HG03460 (cell line): ENCODE data around the gene AGAP3.
A peak's percentile ranks its signal among the peaks of the same experiment; 100 is the strongest.

ENCODE experiments used
- ATAC-seq: cut with Tn5 transposase; IDR thresholded peaks from one replicate; pipeline ENCODE4 v1.9.1; 2021; ENCODE audit not compliant: unreplicated experiment

The AGAP3 gene

DNA sequence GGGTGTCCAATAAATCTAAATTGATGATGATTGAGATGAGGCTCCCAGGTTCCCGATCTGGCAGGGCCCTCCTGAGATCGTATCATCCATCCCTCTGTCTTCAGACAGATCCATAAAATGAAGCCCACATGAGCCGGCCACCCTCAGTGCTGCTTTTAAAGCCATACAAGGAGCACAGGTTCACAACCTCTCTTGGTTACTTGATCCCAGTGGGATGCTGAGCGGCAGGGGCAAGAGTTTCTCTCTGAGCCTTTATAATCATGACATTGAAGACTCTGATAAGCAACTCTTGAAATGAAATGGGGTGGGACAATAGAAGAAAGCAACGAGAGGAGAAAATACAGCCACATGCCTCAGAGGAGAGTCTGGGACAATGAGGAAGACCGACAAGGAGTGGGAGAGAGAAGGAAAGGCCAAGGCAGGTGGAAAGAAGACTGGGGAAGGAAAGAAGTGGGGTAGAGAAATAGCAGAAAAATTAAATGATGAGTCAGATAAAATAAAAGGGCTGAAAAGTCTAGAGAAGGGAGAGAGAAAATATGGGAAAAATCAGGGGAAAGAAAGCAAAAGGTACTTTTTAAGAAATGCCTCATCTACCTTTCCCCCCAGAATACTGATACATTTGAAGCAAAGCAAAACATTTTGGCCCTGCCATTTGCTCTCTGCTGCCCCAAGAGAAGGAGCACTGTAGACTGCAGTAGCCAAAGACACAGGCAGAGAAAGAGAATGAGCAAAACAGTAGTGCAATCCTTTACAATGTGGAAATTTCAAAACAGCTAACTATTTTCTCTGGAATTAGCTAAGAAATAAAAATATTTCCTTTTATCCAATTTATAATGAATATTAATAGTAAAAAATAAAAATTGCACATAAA lies 66.6 kb downstream of the AGAP3 start:
- no peak for ATAC-seq

DNA sequence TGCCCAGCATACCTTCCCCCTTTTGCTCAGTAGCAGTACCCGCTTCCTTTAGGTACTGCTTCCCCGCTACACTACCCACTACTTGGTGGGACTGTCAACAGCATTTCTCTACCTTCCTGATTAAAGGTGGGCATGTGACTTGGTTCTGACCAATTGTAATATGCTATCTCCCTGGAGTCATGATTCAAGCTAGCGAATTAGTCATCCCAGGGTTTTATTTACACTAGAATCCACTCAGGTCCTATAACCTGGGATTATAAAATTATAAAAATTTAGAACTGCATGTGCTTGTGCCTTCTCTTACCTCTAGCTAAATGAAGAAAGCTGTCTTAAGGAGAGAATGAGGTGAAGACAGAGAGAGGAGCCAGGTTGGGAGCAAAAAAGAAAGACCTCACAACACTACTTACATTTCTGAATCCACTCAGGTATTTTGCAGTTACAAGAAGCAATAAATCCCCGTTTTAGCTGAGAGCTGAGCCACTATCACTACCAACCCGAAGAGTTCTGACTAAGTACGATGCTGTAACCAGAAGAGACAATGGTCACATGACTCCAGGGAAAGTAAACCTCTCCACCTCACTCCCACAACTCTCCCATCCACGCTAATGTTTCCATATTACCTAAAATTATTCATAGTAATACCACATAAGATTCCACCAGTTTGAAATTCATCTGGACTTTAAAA lies 71.5 kb downstream of the AGAP3 start:
- no peak for ATAC-seq

DNA sequence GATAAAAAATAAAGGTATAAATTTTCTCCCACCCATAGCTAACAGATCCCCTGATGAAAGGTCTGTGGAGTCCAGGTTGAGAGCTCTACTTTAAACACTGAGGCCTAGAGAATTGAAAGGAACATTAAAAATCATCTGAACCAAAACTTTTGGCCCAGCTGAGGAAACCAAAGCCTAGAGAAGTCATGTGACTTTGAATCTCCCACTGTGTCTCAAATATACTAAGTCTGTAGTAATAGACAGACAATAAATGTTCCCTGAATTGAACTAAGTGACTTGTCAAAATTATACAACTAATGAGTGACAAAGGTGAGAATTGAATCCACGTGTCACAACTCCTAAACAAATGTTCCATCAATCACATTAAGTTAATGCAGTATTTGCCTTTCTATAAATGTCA lies 75.5 kb downstream of the AGAP3 start:
- ATAC-seq, result no peak

DNA sequence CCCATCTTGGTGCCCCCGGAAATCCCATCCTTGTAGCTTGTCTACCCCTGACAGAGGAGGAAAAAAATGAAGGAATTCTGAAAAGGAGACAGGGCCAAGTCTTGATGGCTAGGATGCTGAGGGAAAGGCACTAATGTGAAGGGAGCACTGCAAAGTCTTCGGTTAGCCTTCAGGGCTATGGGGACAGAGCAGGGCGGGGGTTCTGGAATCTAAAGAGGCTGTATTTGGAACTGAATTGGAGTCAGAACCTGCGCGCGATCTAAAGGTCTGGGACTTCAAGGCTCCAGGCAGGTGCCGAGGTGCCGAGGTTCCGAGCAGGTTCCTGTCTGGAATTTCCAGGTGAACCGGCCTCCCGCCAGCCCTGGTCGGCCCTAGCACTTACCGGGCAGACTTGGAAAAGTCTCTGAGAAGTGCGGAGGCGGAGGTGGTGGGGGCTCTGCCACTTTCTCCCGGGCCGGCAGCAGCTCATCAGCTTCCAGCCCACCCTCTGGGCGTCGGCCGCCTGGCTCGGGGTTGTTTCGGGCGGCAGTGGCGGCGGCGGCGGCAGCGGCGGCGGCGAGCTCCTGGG lies 80.4 kb downstream of the AGAP3 start:
- ATAC-seq, result no peak

DNA sequence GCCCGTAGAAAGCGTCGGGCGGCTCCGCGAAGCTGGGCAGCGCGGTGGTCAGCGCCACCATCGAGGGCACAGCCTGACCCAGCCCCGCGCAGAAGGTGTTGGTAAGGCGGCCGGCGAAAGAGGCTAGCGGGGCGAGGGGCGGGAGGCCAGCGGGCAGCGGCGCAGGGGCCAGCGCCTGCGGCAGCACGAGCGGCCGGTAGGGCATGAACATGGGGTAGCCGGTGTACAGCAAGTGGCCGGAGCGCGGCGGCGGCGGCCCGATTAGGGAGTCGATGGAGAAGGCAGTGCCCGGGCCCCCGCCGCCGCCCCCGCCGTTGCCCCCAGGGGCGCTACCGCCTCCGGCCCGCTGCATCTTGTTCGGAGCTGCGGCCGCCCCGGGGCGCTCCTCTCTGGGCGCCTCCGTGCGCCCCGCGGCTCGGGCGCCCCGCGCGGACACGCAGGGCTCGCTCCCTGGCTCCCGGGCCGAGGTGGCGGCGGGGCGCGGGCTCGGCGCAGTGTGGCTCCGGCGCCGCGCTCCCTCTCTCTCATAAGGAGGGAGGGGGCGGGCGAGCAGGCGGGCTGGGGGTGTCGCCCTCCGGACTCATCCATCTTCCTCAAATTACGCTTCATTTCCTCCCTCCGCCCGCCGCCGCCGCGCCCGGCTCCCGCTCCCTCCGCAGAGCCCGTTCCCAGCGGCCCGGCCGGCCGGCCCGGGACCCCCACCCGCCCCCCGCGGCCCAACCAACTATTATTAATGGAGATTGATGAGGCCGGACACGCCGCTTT lies 81.1 kb downstream of the AGAP3 start, which contains the start of gene GBX1:
GBX1 (minus strand) TSS at position 498 of the 765 bp plus-strand sequence; CDS start at position 352, 146 bp downstream.
- ATAC-seq, result no peak

DNA sequence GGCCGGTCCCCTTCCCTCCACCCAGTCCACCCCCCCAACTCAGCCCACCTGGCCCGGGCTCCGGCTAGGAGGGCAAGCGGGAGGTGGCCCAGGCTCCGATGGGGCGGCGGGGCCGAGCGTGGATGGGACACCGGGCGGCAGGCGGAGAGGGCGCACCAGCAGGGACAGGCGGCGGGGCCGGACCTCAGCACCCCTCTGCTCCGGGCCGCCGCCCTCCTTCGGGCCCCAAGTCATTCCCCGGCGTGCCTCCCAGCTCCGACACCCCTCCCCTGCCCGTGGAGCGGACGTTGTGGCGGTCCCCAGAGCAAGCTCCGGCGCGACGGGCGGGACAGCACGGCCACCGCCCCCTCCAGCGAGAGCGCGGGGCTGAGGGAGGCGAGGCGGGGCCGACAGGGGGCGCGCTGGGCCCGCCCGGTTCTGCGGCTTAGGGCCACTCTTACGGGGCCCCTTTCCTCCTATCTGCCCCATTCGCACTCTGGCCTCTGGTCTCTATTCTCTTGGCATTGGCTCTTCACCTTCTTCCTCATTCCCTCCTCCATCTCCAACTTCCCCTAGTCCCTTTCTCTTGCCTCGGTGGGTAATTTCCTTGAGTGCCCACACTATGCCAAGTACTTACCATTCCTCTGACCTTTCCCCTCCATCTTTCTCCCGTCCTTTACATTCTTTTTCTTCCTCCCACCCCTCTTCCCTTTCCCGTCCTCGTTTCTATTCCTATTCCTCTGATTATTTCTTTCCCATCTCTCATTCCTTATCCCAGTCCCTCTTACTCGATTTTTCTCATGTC lies 81.9 kb downstream of the AGAP3 start:
- ATAC-seq, result peak; percentile 48

DNA sequence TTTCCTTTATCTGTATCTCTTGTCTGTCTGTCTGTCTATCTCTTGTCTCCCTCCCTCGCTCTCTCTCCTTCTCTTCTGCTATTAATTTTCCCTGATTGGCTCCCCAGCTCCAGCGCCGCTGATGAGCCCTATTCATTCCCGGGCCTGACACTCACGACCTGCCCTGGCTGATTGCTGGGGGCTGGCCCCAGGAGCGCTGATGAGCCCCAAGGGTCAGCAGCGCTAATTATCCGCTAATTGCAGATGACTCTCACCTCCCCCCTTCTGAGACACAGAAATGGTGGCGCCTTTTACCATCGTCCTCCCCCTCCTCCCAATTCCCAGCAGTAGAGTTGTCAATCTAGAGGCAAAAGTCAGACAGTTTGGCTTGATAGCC lies 82.5 kb downstream of the AGAP3 start:
- no peak for ATAC-seq

DNA sequence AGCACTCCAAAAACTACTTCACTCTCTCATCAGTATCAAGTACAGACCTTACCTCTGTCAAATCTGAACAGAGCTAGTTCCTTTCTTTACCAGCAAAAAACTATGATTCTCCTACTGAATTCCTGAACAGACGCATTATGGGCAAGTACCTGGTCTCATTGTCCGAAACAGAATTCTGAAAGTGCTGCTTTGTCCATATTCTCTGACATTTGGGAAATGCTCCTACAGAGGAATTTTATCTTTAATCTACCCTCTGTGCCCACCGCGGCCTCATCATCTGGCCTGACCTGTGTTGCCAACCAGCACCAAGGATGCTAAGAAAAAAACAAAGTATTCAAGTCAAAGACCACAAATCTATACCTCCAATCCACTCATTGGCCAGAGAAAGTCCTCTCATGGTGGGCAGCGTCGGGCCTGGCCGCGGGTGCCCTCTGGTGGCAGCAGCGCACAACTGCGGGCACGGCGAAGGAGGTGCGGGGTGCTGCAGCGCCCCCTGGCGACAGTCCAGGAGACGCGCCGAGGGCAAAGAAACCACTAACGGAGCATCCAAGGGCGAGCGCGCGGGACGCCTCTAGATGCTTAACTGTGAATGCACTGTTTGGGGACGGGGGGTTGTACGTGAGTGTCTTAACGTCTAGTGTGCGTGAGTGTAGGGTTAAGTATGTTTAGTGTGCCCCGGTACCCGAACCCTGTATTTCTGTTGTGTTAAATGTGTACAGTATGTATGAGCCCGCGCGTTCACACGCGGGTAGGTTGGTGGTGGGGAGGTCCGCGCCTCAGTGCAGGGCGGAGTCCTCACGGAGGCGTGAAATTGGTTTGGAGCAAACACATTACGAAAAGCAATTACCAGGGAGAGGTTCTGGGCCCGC lies 86.2 kb downstream of the AGAP3 start:
- no peak for ATAC-seq

DNA sequence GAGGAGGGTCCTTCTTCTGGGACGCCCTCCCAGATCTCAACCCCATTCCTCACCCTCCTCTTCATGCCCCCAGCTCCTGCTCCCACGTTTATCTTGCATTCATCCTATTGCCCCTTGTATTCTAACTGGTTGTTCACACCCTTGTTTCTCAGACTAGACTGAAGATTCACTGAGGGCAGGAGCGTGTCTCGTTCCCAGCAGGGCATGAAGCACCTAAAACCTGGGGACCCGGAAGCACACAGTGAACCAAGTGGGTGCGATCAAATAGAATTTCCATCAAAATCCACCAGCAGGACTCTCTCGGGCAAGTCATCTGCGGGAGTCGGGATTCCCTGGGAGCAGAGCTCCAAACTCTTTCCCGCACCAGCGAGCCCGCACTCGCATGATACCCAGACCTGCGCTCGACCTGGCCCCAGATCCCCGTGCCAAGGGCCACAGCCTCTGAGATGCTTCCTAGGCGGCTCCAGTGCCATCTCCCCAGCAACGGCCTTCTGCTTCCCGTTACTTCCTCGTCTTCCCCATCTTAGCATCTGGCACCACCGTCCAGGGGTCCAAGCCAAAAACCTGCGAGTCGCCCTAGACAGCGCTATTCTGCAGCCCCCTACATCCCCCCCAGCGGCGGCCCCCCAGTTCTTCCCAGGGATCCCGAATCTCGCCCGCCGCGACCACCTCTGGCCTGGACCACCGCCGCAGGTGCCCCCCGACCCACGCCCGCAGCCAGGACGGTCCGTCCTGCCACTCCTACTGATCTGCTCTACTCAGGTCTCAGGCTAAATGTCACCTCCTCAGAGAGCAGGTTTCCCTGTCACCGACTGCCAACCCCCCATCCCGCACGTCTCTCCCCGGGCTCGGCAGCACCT lies 87.3 kb downstream of the AGAP3 start:
- ATAC-seq, result no peak

DNA sequence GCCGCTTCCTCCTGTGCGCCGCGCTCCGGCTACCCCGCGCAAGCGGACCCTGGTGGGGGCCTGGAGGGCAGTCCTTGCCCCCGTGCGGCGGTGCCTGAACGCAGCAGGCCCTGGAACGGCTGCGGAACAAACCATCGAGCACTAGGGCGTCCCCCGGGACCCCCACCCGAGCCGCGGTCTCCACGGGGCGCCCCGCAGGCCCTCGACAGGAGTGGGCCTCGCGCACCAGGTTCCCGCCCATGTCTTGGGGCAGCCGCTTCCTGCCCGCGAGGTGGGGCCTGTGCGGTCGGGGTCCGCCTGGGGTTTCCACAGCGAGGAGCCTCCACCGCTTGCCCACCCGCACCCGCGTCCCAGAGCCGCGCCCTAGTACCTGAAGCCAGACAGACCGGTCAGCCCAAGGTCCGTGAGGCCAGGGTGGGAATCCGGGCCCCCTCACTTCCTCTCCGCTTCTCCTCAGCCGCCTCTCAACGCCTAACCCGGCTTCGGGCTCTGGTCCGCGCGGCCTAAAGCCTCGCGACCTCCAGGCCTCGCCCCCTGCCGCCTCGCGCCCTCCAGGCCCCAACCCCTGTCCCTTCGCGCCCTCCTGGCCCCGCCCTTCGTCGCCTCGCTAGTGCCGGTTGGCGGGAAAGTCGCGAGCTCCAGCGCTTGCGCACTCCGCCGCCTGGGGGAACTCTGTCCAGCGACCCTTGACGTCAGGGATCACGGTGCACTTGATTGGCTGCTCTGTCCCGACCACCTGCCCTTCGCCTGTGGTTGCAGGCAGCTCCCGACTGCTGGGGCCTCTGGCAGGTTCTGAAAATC lies 88.2 kb downstream of the AGAP3 start:
- ATAC-seq, result no peak

DNA sequence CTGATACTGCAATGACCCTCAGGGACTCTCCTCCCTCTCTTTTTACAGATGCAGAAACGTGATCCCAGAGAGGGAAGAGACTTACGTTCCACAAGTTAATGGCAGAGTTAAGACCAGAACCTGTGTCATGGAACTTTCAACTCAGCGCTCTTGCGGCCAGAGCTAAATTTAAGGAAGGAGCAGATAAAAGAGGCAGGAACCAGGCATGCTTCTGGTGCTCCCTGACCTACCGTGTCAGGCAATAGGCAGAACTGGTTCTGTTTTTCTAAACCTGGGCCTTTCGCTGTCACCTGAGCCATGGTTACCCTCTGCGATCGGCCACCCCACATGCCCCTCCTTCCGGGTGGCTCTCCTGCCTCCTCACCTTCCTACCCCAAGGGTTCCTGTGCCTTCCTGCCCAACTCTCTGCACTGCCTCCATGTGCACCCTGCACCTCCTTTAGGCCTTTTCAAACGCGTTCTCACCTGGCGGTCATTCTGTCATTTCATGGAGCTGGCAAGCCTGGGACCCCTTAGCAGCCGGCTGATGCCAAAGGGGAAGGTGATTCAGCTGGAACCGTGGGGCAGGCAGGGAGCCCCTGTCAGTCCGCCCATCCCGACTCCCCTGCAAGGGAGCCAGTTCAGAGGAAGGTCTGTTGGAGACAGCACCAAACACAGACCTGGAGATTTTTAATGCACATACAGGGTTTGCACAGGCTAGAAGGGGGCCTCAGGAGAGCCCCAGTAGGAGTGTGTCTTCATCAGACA lies 88.9 kb downstream of the AGAP3 start:
- ATAC-seq, result no peak

DNA sequence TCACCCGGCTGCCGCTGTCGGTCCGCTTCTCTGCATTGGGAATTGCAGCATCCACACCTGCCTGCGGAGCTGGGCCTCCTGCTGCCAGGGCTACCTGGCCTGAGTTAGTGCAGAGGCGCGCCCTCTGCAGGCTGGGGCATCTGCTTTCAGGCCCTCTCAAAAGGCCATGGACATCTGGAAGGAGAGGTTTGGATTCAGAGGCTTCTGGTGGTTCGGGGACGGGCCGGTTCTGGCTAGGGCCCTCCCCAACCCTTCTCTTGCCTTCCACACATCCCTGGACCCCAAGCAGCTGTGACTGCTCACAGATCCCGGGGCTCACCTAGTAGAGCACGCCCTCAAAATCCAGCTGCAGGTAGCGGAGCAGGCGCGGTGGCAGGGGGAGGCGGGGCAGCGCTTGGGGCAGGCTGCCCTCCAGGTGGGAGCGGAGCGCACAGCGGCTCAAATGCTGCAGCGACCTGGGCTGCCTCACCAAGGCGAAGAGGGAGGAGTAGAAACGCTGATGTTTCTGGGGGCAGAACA lies 89.6 kb downstream of the AGAP3 start:
- no peak for ATAC-seq

DNA sequence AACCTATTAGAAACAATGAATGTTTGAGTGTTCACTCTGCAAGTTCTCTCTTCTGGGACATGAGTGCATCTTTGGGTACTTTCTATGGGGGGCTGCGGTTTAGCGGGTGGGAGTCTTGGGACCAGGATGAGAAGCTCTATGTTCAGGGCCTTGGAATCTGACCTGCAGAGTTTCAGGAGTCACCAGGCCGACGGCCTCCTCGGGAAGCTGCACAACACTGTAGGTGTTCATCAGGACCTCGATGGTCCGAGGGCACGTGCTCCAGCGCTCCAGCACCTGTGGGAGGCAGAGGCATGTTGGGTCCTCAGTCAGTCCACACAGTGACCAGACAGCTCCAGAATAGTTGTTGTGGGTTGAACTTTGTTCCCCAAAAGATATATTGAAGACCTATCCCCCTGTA lies 90.1 kb downstream of the AGAP3 start:
- no peak for ATAC-seq

DNA sequence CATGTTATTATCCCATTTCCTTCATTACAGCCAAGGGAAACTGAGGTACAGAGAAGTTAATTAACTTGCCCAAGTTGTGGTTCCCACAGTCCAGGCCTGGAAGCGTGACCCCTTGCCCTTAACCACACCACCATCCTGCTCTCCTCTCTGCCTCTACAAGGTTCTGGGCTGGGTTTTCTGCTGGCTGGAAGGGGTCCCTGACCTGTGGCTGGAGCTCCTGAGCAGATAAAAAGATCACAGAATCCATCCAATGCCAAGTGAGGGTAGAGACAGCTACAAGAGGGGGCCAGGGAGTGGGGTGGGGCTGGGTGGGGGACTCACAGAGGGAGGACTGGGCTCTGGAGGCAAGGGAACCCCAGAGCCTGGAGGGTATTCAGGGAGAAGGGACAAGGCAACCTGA lies 91.0 kb downstream of the AGAP3 start:
- no peak for ATAC-seq

DNA sequence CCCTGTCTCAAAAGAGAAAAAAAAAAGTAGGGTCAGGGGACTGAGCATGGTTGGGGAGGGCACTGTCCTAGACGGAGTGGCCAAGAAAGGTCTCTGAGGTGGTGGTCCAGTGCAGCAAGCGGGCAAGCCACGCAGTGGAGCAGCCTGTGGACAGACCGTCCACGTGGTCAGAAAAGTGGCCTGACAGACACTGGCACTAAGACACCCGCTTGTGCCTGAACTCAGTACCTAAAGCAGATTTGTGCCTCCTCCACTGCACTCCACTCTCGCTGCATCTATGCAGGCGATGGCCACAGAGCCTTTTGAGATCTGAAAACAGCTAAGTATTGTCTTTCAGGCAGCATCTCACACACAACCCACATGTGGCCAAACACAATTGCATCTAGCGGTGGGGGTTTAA lies 92.0 kb downstream of the AGAP3 start:
- no peak for ATAC-seq

DNA sequence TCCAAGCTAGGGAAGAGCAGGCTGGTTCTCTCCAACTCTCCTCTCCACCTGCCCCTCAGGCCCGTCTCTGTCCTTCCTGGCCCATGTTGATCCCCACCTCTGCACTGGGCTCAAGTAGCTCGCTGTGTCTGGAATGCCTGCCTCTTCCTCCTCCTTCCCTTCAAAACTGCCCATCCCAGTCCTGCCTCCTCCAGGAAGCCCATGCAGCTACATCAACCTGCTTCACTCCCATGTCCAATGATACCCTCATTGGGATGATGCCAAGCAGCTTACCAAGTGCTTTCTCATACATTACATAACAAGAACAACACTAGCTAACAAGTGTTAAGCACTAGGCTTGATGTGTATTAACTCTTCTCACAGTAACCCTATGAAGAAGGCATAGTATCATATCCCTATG lies 92.6 kb downstream of the AGAP3 start:
- no peak for ATAC-seq

DNA sequence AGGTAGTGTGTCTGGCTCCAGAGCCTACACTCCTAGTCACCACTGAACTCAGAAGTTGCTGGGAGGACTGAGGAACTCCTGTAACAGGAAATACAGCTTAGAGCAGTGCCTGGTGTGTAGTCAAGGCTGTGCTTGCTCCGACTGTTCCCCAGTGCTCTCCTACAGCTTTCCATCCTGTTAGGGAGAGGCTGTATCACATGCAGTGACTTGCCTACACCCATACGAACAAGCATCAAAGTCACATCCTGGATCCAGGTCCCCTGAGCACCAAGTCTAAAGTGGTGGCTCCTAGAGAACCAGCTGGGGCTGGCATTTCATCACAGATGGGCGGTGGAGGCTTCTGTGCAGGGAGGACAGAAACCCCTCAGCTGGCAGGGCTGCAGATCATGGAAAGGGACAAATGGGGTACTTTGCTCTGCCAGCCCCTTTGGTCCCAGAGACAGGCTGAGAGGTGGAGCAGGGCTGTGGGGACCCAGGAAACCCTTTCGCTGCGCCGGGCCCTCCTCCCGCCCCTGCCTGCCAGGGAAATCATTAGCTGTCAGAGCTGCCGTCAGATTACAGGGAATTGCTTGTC lies 93.1 kb downstream of the AGAP3 start:
- ATAC-seq, result no peak
